ENCODE measurements around the gene SPDYE5. TPM values are rescaled to one million over a fixed set of nuclear protein-coding genes. Genes with fewer than 3 reads are reported as not detected.

The SPDYE5 gene
- total and polyA plus RNA-seq, 2 experiments from 2014 or later, result 1.4 TPM; not detected in 1

GRCh38 chr7:75537731-75538130, 45.6 kb downstream of the SPDYE5 start:
- Histone ChIP-seq H4K20me1 (ENCODE audit: insufficient read depth, poor library complexity, severe bottlenecking) (no peaks in the 10 kb centered on the region), H3K36me3 (replicated peaks; ENCODE audit: insufficient read depth, low read depth) (no peaks in the 10 kb centered on the region), H3K9me2 (replicated peaks; ENCODE audit: insufficient read depth) (no peaks in the 10 kb centered on the region), H3K9me3 (ENCODE audit: low read depth) (no peaks in the 10 kb centered on the region), H3K27ac (no peak overlapping the region), H3K27me3 (no peaks in the 10 kb centered on the region), H3K4me1 (ENCODE audit: insufficient read depth) (no peaks in the 10 kb centered on the region), H2AFZ (no peak overlapping the region), H3K79me2 (no peaks in the 10 kb centered on the region), H3K4me2 (no peak overlapping the region), H3K4me3 (no peak overlapping the region)
- WGBS (ENCODE audit: low lambda C conversion rate, missing lambda C conversion rate), result 93% methylated on average over 5 of the region's 5 CpGs
- TF ChIP-seq EZH2 (IDR thresholded peaks at IDR 0.05; ENCODE audit: borderline replicate concordance), result no peak
- TF ChIP-seq CTCF (IDR thresholded peaks at IDR 0.05; ENCODE audit: poor library complexity), result no peak
- no peak for TF ChIP-seq EZH2phosphoT487 (IDR thresholded peaks at IDR 0.05; ENCODE audit: low read depth, severe bottlenecking, unreplicated experiment)
- DNase-seq (ENCODE audit: low spot score), result no peak

GRCh38 chr7:75546237-75547015, 54.3 kb downstream of the SPDYE5 start:
- DNase-seq (ENCODE audit: low spot score), result no peak
- Histone ChIP-seq H3K27ac (no peak overlapping the region), H3K9me2 (replicated peaks; ENCODE audit: insufficient read depth) (no peaks in the 10 kb centered on the region), H4K20me1 (ENCODE audit: insufficient read depth, poor library complexity, severe bottlenecking) (no peaks in the 10 kb centered on the region), H2AFZ (no peak overlapping the region), H3K36me3 (replicated peaks; ENCODE audit: insufficient read depth, low read depth) (no peaks in the 10 kb centered on the region), H3K4me1 (ENCODE audit: insufficient read depth) (no peaks in the 10 kb centered on the region), H3K4me3 (no peak overlapping the region), H3K79me2 (no peaks in the 10 kb centered on the region), H3K27me3 (no peaks in the 10 kb centered on the region), H3K4me2 (no peak overlapping the region), H3K9me3 (ENCODE audit: low read depth) (no peaks in the 10 kb centered on the region)
- TF ChIP-seq EZH2phosphoT487 (IDR thresholded peaks at IDR 0.05; ENCODE audit: low read depth, severe bottlenecking, unreplicated experiment), result no peak
- TF ChIP-seq CTCF (IDR thresholded peaks at IDR 0.05; ENCODE audit: poor library complexity), result no peak
- no peak for TF ChIP-seq EZH2 (IDR thresholded peaks at IDR 0.05; ENCODE audit: borderline replicate concordance)
- WGBS (ENCODE audit: low lambda C conversion rate, missing lambda C conversion rate), result 72% methylated on average over 15 of the region's 15 CpGs

Small RNA genes within 50 kb of the gene (small RNA-seq; reads per million reads assigned to genes)
- not detected for gene AC211429.1
- gene RF00019, result not detected

Other genes starting within 250 kb of the SPDYE5 start
- gene TRIM73, start 96.7 kb upstream of the SPDYE5 start, total RNA-seq, result 0.72 and 5.0 TPM in 2 replicates
- gene TRIM73, start 96.7 kb upstream of the SPDYE5 start, polyA plus RNA-seq, result 6.0 and 6.7 TPM in 2 replicates
- gene POM121C, start 6.0 kb upstream of the SPDYE5 start, total RNA-seq, result 10.3 and 13.4 TPM in 2 replicates
- 19.9 and 22.7 TPM in 2 replicates for gene POM121C, start 6.0 kb upstream of the SPDYE5 start, polyA plus RNA-seq
- gene HIP1, start 246.6 kb downstream of the SPDYE5 start, total RNA-seq, result 9.3 and 14.5 TPM in 2 replicates
- gene HIP1, start 246.6 kb downstream of the SPDYE5 start, polyA plus RNA-seq, result 7.4 and 8.3 TPM in 2 replicates